RPMI8226 (cell line): ENCODE results near the gene SYPL2.

ENCODE experiments used
- DNase-seq: peaks from one replicate; pipeline ENCODE4 v3.0.0-alpha.2; 2015

Gene SYPL2

GRCh38 chr1:109521002-109521951 lies 54.9 kb downstream of the SYPL2 start:
- no peak for DNase-seq

GRCh38 chr1:109522026-109522425 lies 55.7 kb downstream of the SYPL2 start:
- DNase-seq, result no peak

GRCh38 chr1:109523706-109524105 lies 57.4 kb downstream of the SYPL2 start:
- no peak for DNase-seq

- no peak for DNase-seq
Measured at GRCh38 chr1:109527098-109527811, 60.9 kb downstream of the SYPL2 start.

GRCh38 chr1:109527846-109528695 lies 61.7 kb downstream of the SYPL2 start:
- no peak for DNase-seq

- no peak for DNase-seq
Measured at GRCh38 chr1:109528712-109529111, 62.4 kb downstream of the SYPL2 start.

- DNase-seq, result no peak
Measured at GRCh38 chr1:109529881-109530456, 63.6 kb downstream of the SYPL2 start.

- DNase-seq, result no peak
Measured at GRCh38 chr1:109530457-109531087, 64.2 kb downstream of the SYPL2 start.

GRCh38 chr1:109531380-109531779 lies 65.0 kb downstream of the SYPL2 start:
- no peak for DNase-seq
